Trophoblast cell (in vitro differentiated cells and primary cell): ENCODE data around the gene PNP.

Source experiments
- DNase-seq, 2 donors: peaks; one replicate each; pipeline ENCODE4 v3.0.0-alpha.2; 2016
- H2AFZ ChIP-seq: 2 replicates; pipeline ENCODE4 v1.6.1; 2013; ENCODE audit warnings: low read length, moderate library complexity, mild to moderate bottlenecking; ENCODE audit not compliant: insufficient read depth, poor library complexity
- H2AK5ac ChIP-seq: 2 replicates; pipeline ENCODE4 v1.6.1; 2013; ENCODE audit warnings: mild to moderate bottlenecking, low read length
- H2BK120ac ChIP-seq: 2 replicates; pipeline ENCODE4 v1.6.1; 2013; ENCODE audit warnings: low read length, mild to moderate bottlenecking, moderate library complexity; ENCODE audit not compliant: insufficient read depth, poor library complexity
- H2BK12ac ChIP-seq: 2 replicates; pipeline ENCODE4 v1.6.1; 2013; ENCODE audit warnings: mild to moderate bottlenecking, low read length, moderate library complexity
- H2BK5ac ChIP-seq: 2 replicates; pipeline ENCODE4 v1.6.1; 2013; ENCODE audit warnings: low read length, low read depth, moderate library complexity, mild to moderate bottlenecking; ENCODE audit not compliant: poor library complexity
- H3K14ac ChIP-seq: 2 replicates; pipeline ENCODE4 v1.6.1; 2013; ENCODE audit warnings: mild to moderate bottlenecking, low read length
- H3K18ac ChIP-seq: 2 replicates; pipeline ENCODE4 v1.6.1; 2013; ENCODE audit warnings: mild to moderate bottlenecking, low read length
- H3K23ac ChIP-seq: 2 replicates; pipeline ENCODE4 v1.6.1; 2013; ENCODE audit warnings: low read length
- H3K27ac ChIP-seq: 2 replicates; pipeline ENCODE4 v1.5.1; 2013; ENCODE audit warnings: low read depth, mild to moderate bottlenecking, inconsistent platforms, low read length, moderate library complexity
- H3K27me3 ChIP-seq: 2 replicates; pipeline ENCODE4 v1.6.1; 2013; ENCODE audit warnings: inconsistent platforms, mild to moderate bottlenecking, low read length, moderate library complexity; ENCODE audit not compliant: insufficient read depth
- H3K36me3 ChIP-seq, 2 experiments: 1 replicate in 1 of 2; 2 replicates in 1 of 2; pipeline ENCODE4 v1.6.1; 2013; ENCODE audit warnings: low read length in 2 of 2, mild to moderate bottlenecking in 2 of 2, moderate library complexity in 1 of 2; ENCODE audit not compliant: insufficient read depth in 2 of 2, control insufficient read depth in 1 of 2
- H3K4ac ChIP-seq: 2 replicates; pipeline ENCODE4 v1.6.1; 2013; ENCODE audit warnings: low read depth, mild to moderate bottlenecking, low read length, moderate library complexity
- H3K4me1 ChIP-seq, 2 experiments: 1 replicate in 1 of 2; 2 replicates in 1 of 2; pipeline ENCODE4 v1.6.1; 2013; ENCODE audit warnings: low read length in 2 of 2, mild to moderate bottlenecking in 2 of 2, moderate library complexity in 1 of 2; ENCODE audit not compliant: insufficient read depth in 2 of 2, control insufficient read depth in 1 of 2
- H3K4me2 ChIP-seq: 2 replicates; pipeline ENCODE4 v1.6.1; 2013; ENCODE audit warnings: inconsistent platforms, mild to moderate bottlenecking, low read length, moderate library complexity
- H3K4me3 ChIP-seq: 2 replicates; pipeline ENCODE4 v1.5.1; 2013; ENCODE audit warnings: mild to moderate bottlenecking, low read depth, low read length, inconsistent platforms
- H3K79me1 ChIP-seq: one replicate; pipeline ENCODE4 v1.6.1; 2013; ENCODE audit warnings: low read length
- H3K79me2 ChIP-seq: 2 replicates; pipeline ENCODE4 v1.6.1; 2013; ENCODE audit warnings: low read length, mild to moderate bottlenecking; ENCODE audit not compliant: control insufficient read depth, insufficient read depth, poor library complexity
- H3K9ac ChIP-seq: 2 replicates; pipeline ENCODE4 v1.6.1; 2013; ENCODE audit warnings: mild to moderate bottlenecking, low read length
- H3K9me3 ChIP-seq: 2 replicates; pipeline ENCODE4 v1.6.1; 2013; ENCODE audit warnings: low read depth, mild to moderate bottlenecking, control low read depth, inconsistent platforms, low read length; ENCODE audit not compliant: insufficient read depth
- H4K12ac ChIP-seq: 2 replicates; pipeline ENCODE4 v1.6.1; 2013; ENCODE audit warnings: low read depth, mild to moderate bottlenecking, low read length, moderate library complexity
- H4K8ac ChIP-seq: 2 replicates; pipeline ENCODE4 v1.6.1; 2013; ENCODE audit warnings: low read depth, mild to moderate bottlenecking, low read length, moderate library complexity
- H4K91ac ChIP-seq: one replicate; pipeline ENCODE4 v1.6.1; 2013; ENCODE audit warnings: low read depth, mild to moderate bottlenecking, low read length, moderate library complexity
- WGBS: extraction: QIAGEN DNeasy Blood & Tissue Kit; methylation state at CpG from one replicate; pipeline ENCODE4 v1.1.7; 2013; ENCODE audit warnings: missing lambda C conversion rate; ENCODE audit not compliant: insufficient read length, insufficient coverage; ENCODE audit errors: extremely low coverage; 5-methylcytosine and 5-hydroxymethylcytosine counted together

Gene PNP

DNA sequence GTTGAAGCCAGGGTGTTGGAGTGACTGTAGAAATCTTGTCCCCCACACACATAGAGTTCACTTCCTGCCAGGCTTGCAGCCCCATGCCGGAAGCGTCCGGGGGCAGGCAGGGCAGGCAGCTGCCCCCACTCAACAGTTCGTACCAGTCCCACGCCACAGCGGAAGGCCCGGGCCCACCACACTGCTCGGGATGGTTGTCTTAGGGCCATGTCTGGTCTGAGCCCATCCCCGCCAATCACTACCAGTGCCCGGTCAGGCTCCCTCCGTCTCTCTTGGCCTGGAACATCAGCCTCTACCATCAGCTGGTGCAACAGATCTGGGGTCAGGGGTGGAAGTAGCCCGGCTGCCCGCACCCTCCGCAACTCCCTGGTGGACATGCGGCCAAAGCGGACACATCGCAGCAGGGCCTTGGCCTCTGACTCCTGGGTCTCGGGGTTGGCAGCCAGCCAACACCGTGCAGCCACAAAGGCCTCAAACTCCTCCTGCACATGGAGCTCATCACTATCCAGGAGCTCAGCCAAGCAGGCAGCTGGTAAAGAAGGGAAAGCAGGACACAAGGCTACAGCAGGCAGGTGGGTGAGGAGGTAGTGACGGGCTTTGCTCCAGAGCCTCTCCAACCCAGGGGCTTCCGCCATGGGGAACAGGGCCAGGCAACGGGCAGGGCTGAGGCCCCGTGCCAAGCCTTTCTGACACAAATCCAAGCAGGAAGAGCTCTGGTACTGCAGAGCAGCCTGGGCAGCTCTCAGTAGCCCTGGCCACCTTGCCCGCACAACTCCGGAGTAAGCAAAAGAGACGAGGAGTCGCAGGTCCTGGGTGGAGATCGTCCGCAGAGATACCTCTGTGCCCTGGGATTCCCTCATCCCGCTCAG, 39.2 kb upstream of the PNP start:
- WGBS = no CpG with 5 or more reads among the region's 30 CpGs
- Histone ChIP-seq H3K18ac (no peak overlapping the region), H3K36me3 (no peaks in the 10 kb centered on the region), H4K91ac (no peak overlapping the region), H3K27ac (no peak overlapping the region), H3K4me3 (no peak overlapping the region), H2BK12ac (no peak overlapping the region), H4K8ac (no peak overlapping the region), H3K4me1 (peaks cover 4 to 6% of the 10 kb centered on the region in 2 experiments), H3K27me3 (no peaks in the 10 kb centered on the region), H2AK5ac (no peak overlapping the region), H3K9me3 (peaks cover 3% of the 10 kb centered on the region), H3K4me2 (no peak overlapping the region), H3K79me1 (no peaks in the 10 kb centered on the region), H3K14ac (no peak overlapping the region), H2AFZ (no peak overlapping the region), H2BK5ac (no peak overlapping the region), H3K9ac (no peak overlapping the region), H4K12ac (no peak overlapping the region), H3K79me2 (no peaks in the 10 kb centered on the region), H3K4ac (no peak overlapping the region), H3K23ac (no peak overlapping the region), H2BK120ac (no peak overlapping the region)
- no peak for DNase-seq

- Histone ChIP-seq H3K9ac (no peak overlapping the region), H3K36me3 (no peaks in the 10 kb centered on the region), H3K79me1 (no peaks in the 10 kb centered on the region), H3K4me1 (no peaks in the 10 kb centered on the region), H2BK12ac (no peak overlapping the region), H3K4me2 (peak overlapping the region; percentile 2), H3K79me2 (no peaks in the 10 kb centered on the region), H3K4me3 (no peak overlapping the region), H2BK120ac (no peak overlapping the region), H2AFZ (no peak overlapping the region), H3K14ac (no peak overlapping the region), H2AK5ac (no peak overlapping the region), H4K91ac (no peak overlapping the region), H2BK5ac (no peak overlapping the region), H3K27me3 (no peaks in the 10 kb centered on the region), H3K18ac (no peak overlapping the region), H3K9me3 (peaks cover 2% of the 10 kb centered on the region), H3K23ac (no peak overlapping the region), H4K8ac (no peak overlapping the region), H4K12ac (no peak overlapping the region), H3K4ac (no peak overlapping the region), H3K27ac (no peak overlapping the region)
- no peak for DNase-seq
- no CpG with 5 or more reads among the region's 44 CpGs for WGBS
Measured at GRCh38 chr14:20434701-20435581, 34.3 kb upstream of the PNP start.

DNA sequence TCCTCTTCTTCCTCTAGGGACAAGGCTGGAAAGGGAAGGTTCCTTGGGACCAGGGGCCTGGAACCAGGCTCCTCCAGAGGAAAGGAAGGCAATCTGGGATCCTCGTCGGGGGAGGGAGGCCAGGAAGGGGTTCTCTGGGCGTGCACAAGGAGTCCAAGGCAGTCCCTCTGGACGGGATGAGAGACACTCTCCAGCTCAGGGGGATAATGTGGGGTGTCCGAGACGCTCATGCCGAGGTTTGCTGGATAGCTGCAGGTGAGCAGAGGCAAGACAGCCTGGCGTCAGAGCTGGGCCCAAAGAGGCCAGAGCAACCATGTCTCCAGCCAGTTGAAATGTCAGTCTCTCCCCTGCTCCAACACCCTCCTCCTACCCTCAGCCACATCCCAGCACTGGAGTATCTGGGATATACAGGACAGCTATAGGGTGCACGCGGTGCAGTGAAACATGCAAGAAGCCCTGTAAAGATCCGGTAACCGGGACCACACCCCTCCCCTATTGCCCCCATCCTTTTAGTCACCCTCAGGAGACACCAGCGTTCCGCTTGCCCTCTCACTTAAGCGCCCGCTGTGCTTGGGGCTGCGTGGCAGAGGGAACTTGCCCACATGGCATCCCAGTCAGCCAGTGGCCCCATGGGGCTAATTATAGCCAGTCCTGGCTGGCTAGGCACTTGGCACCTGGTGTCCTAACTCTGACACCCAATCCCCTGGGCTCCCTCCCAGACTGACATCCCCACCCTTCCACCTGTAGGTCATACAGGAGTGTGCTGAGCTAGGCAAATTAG, 33.4 kb upstream of the PNP start, which contains the start of gene KLHL33:
Gene KLHL33 (minus strand): TSS at position 585 of the 781 bp plus-strand sequence. CDS start 355 bp downstream, at position 230.
- no peak for DNase-seq
- Histone ChIP-seq H2BK5ac (no peak within 1 kb of the TSS), H3K36me3 (no peaks in the 10 kb centered on the region), H4K12ac (no peak within 1 kb of the TSS), H4K8ac (no peak within 1 kb of the TSS), H2AK5ac (no peak within 1 kb of the TSS), H3K9ac (no peak within 1 kb of the TSS), H3K79me2 (no peaks in the 10 kb centered on the region), H3K79me1 (no peaks in the 10 kb centered on the region), H2AFZ (no peak within 1 kb of the TSS), H3K4me2 (peak within 1 kb of the TSS; percentile 2), H3K4me1 (no peaks in the 10 kb centered on the region), H3K27ac (no peak within 1 kb of the TSS), H4K91ac (no peak within 1 kb of the TSS), H2BK12ac (no peak within 1 kb of the TSS), H3K14ac (no peak within 1 kb of the TSS), H2BK120ac (no peak within 1 kb of the TSS), H3K23ac (peak within 1 kb of the TSS; percentile 18), H3K9me3 (no peaks in the 10 kb centered on the region), H3K27me3 (no peaks in the 10 kb centered on the region), H3K4ac (no peak within 1 kb of the TSS), H3K4me3 (no peak within 1 kb of the TSS), H3K18ac (no peak within 1 kb of the TSS)
- no CpG with 5 or more reads among the region's 17 CpGs for WGBS

- no peak overlapping the region for H3K18ac ChIP-seq
- no peak overlapping the region for H2BK12ac ChIP-seq
- no peak overlapping the region for H3K14ac ChIP-seq
- H4K12ac ChIP-seq = no peak overlapping the region
- no peak overlapping the region for H4K91ac ChIP-seq
- no peak overlapping the region for H3K4me3 ChIP-seq
- no peaks in the 10 kb centered on the region for H3K79me2 ChIP-seq
- H2AK5ac ChIP-seq = no peak overlapping the region
- H3K36me3 ChIP-seq = no peaks in the 10 kb centered on the region
- H3K27ac ChIP-seq = no peak overlapping the region
- H3K23ac ChIP-seq = no peak overlapping the region
- no peak overlapping the region for H2BK5ac ChIP-seq
- H3K9ac ChIP-seq = no peak overlapping the region
- H4K8ac ChIP-seq = no peak overlapping the region
- no peak overlapping the region for H3K4ac ChIP-seq
- no peaks in the 10 kb centered on the region for H3K79me1 ChIP-seq
- no peak for DNase-seq
- no peaks in the 10 kb centered on the region for H3K27me3 ChIP-seq
- WGBS = no CpG with 5 or more reads among the region's 4 CpGs
- H2BK120ac ChIP-seq = no peak overlapping the region
- no peaks in the 10 kb centered on the region for H3K9me3 ChIP-seq
- no peaks in the 10 kb centered on the region for H3K4me1 ChIP-seq
- H3K4me2 ChIP-seq = no peak overlapping the region
- H2AFZ ChIP-seq = no peak overlapping the region
Measured at GRCh38 chr14:20436363-20436755, 32.8 kb upstream of the PNP start.
